IPS-20b (cell line): ENCODE data around the gene NLGN3.

Source experiments
- H3K27ac ChIP-seq: one replicate; pipeline ENCODE4 v1.5.1; 2013; ENCODE audit warnings: low read length
- H3K27me3 ChIP-seq: 2 replicates; pipeline ENCODE4 v1.6.1; 2013; ENCODE audit warnings: mild to moderate bottlenecking, low read length, inconsistent platforms; ENCODE audit not compliant: insufficient read depth
- H3K36me3 ChIP-seq: 2 replicates; pipeline ENCODE4 v1.6.1; 2013; ENCODE audit warnings: low read depth, mild to moderate bottlenecking, inconsistent platforms, low read length, moderate library complexity; ENCODE audit not compliant: insufficient read depth
- H3K4me1 ChIP-seq: 2 replicates; pipeline ENCODE4 v1.6.1; 2013; ENCODE audit warnings: mild to moderate bottlenecking, control low read depth, inconsistent platforms, low read length, moderate library complexity; ENCODE audit not compliant: insufficient read depth
- H3K4me3 ChIP-seq: 2 replicates; pipeline ENCODE4 v1.5.1; 2013; ENCODE audit warnings: mild to moderate bottlenecking, low read length, inconsistent platforms
- H3K9ac ChIP-seq: 2 replicates; pipeline ENCODE4 v1.6.1; 2013; ENCODE audit warnings: low read depth, mild to moderate bottlenecking, inconsistent platforms, low read length, moderate library complexity
- H3K9me3 ChIP-seq: 2 replicates; pipeline ENCODE4 v1.6.1; 2013; ENCODE audit warnings: mild to moderate bottlenecking, low read depth, low read length, inconsistent platforms; ENCODE audit not compliant: insufficient read depth

NLGN3 gene

GRCh38 chrX:71118985-71119535 lies 25.6 kb upstream of the NLGN3 start:
- no peak overlapping the region for H3K27ac ChIP-seq
- peak overlapping the region; percentile 73; the same call in 1 of the 2 replicates for H3K9ac ChIP-seq
- peaks cover 45% of the 10 kb centered on the region for H3K36me3 ChIP-seq
- no peaks in the 10 kb centered on the region for H3K9me3 ChIP-seq
- H3K4me1 ChIP-seq, result no peaks in the 10 kb centered on the region; the same call in 1 of the 2 replicates
- peaks cover 24% of the 10 kb centered on the region; the same call in 1 of the 2 replicates for H3K27me3 ChIP-seq
- peak overlapping the region; percentile 77 for H3K4me3 ChIP-seq

GRCh38 chrX:71128166-71128833 lies 16.3 kb upstream of the NLGN3 start:
- Histone ChIP-seq H3K9me3 (no peaks in the 10 kb centered on the region), H3K27ac (no peak overlapping the region), H3K4me1 (no peaks in the 10 kb centered on the region), H3K9ac (no peak overlapping the region), H3K4me3 (no peak overlapping the region), H3K27me3 (no peaks in the 10 kb centered on the region), H3K36me3 (peaks cover 90% of the 10 kb centered on the region)

GRCh38 chrX:71128915-71129765 lies 15.5 kb upstream of the NLGN3 start:
- Histone ChIP-seq H3K9me3 (no peaks in the 10 kb centered on the region), H3K4me3 (no peak overlapping the region), H3K27ac (no peak overlapping the region), H3K9ac (no peak overlapping the region), H3K36me3 (peaks cover 86% of the 10 kb centered on the region), H3K4me1 (no peaks in the 10 kb centered on the region), H3K27me3 (no peaks in the 10 kb centered on the region)

- Histone ChIP-seq H3K27me3 (no peaks in the 10 kb centered on the region), H3K9ac (no peak overlapping the region), H3K4me3 (no peak overlapping the region), H3K27ac (no peak overlapping the region), H3K9me3 (no peaks in the 10 kb centered on the region), H3K4me1 (no peaks in the 10 kb centered on the region), H3K36me3 (peaks cover 86% of the 10 kb centered on the region)
Measured at GRCh38 chrX:71131510-71131909, 13.1 kb upstream of the NLGN3 start.

GRCh38 chrX:71140440-71140839 lies 4.2 kb upstream of the NLGN3 start:
- Histone ChIP-seq H3K9me3 (no peaks in the 10 kb centered on the region), H3K4me3 (no peak overlapping the region), H3K36me3 (peaks cover 31% of the 10 kb centered on the region; the same call in 1 of the 2 replicates), H3K4me1 (no peaks in the 10 kb centered on the region; the same call in 1 of the 2 replicates), H3K27ac (no peak overlapping the region), H3K27me3 (no peaks in the 10 kb centered on the region), H3K9ac (no peak overlapping the region)

- no peak overlapping the region for H3K27ac ChIP-seq
- no peaks in the 10 kb centered on the region for H3K27me3 ChIP-seq
- H3K9ac ChIP-seq, result no peak overlapping the region
- peaks cover 9% of the 10 kb centered on the region; the same call in 1 of the 2 replicates for H3K36me3 ChIP-seq
- H3K4me1 ChIP-seq, result peaks cover 6% of the 10 kb centered on the region
- no peak overlapping the region for H3K4me3 ChIP-seq
- no peaks in the 10 kb centered on the region for H3K9me3 ChIP-seq
Measured at GRCh38 chrX:71143508-71143907, 1.1 kb upstream of the NLGN3 start.

- Histone ChIP-seq H3K4me3 (no peak overlapping the region), H3K9ac (no peak overlapping the region), H3K4me1 (peaks cover 6% of the 10 kb centered on the region), H3K9me3 (no peaks in the 10 kb centered on the region), H3K27ac (no peak overlapping the region), H3K36me3 (no peaks in the 10 kb centered on the region), H3K27me3 (no peaks in the 10 kb centered on the region)
Measured at GRCh38 chrX:71147496-71148277, 3.0 kb downstream of the NLGN3 start.

GRCh38 chrX:71148278-71148663 lies 3.6 kb downstream of the NLGN3 start:
- Histone ChIP-seq H3K9ac (no peak overlapping the region), H3K27me3 (no peaks in the 10 kb centered on the region), H3K9me3 (no peaks in the 10 kb centered on the region), H3K4me1 (peaks cover 6% of the 10 kb centered on the region), H3K36me3 (no peaks in the 10 kb centered on the region), H3K27ac (no peak overlapping the region), H3K4me3 (no peak overlapping the region)

- Histone ChIP-seq H3K36me3 (peaks cover 5% of the 10 kb centered on the region; the same call in 1 of the 2 replicates), H3K9ac (no peak overlapping the region), H3K27me3 (no peaks in the 10 kb centered on the region), H3K4me1 (peaks cover 3% of the 10 kb centered on the region), H3K9me3 (no peaks in the 10 kb centered on the region), H3K4me3 (no peak overlapping the region), H3K27ac (no peak overlapping the region)
Measured at GRCh38 chrX:71151366-71151765, 6.7 kb downstream of the NLGN3 start.

- peaks cover 11% of the 10 kb centered on the region; the same call in 1 of the 2 replicates for H3K36me3 ChIP-seq
- no peak overlapping the region for H3K9ac ChIP-seq
- no peak overlapping the region for H3K27ac ChIP-seq
- H3K9me3 ChIP-seq, result no peaks in the 10 kb centered on the region
- H3K4me3 ChIP-seq, result no peak overlapping the region
- H3K27me3 ChIP-seq, result no peaks in the 10 kb centered on the region
- H3K4me1 ChIP-seq, result no peaks in the 10 kb centered on the region
Measured at GRCh38 chrX:71154196-71154595, 9.6 kb downstream of the NLGN3 start.

- Histone ChIP-seq H3K27me3 (no peaks in the 10 kb centered on the region), H3K27ac (no peak overlapping the region), H3K9ac (no peak overlapping the region), H3K9me3 (no peaks in the 10 kb centered on the region), H3K4me1 (no peaks in the 10 kb centered on the region), H3K4me3 (no peak overlapping the region), H3K36me3 (peaks cover 11% of the 10 kb centered on the region; the same call in 1 of the 2 replicates)
Measured at GRCh38 chrX:71154641-71155040, 10.0 kb downstream of the NLGN3 start.
